Neural cell (in vitro differentiated cells): ENCODE measurements around the gene CTTNBP2NL. TPM values are rescaled to one million over a fixed set of nuclear protein-coding genes. Genes with fewer than 3 reads are reported as not detected.

Experiments
- H2AFZ ChIP-seq: fragments of 200-600, 300-800 bp; sonication (generic), shearing (Covaris generic); 2 replicates; pipeline ENCODE4 v1.6.0; 2014; ENCODE audit warnings: low read depth, mild to moderate bottlenecking, antibody characterized with exemption, low read length, moderate library complexity
- H3F3A ChIP-seq: fragments of 200-600 bp; shearing (Covaris generic); 2 replicates; pipeline ENCODE4 v1.6.1; 2016; ENCODE audit warnings: mild to moderate bottlenecking, moderate library complexity, mixed read lengths, antibody characterized with exemption, low read length; ENCODE audit not compliant: insufficient read depth, poor library complexity, severe bottlenecking
- H3K27ac ChIP-seq: fragments of 200-600, 300-800 bp; sonication (generic), shearing (Covaris generic); 2 replicates; pipeline ENCODE4 v1.5.1; 2014; ENCODE audit warnings: mild to moderate bottlenecking, low read length, moderate library complexity
- H3K27me3 ChIP-seq: fragments of 300-800, 200-600 bp; sonication (generic), shearing (Covaris generic); 2 replicates; pipeline ENCODE4 v1.6.0; 2014; ENCODE audit warnings: mild to moderate bottlenecking, low read depth, low read length, moderate library complexity; ENCODE audit not compliant: insufficient read depth
- H3K36me3 ChIP-seq: fragments of 300-800, 200-600 bp; sonication (generic), shearing (Covaris generic); 2 replicates; pipeline ENCODE4 v1.5.1; 2014; ENCODE audit warnings: mild to moderate bottlenecking, antibody characterized with exemption, low read length, moderate library complexity; ENCODE audit not compliant: insufficient read depth
- H3K4me2 ChIP-seq: fragments of 300-800, 200-600 bp; sonication (generic), shearing (Covaris generic); 2 replicates; pipeline ENCODE4 v1.6.0; 2014; ENCODE audit warnings: mild to moderate bottlenecking, low read length
- H3K4me3 ChIP-seq: fragments of 300-800, 200-600 bp; sonication (generic), shearing (Covaris generic); 2 replicates; pipeline ENCODE4 v1.5.1; 2014; ENCODE audit warnings: mild to moderate bottlenecking, low read length, moderate library complexity
- H3K79me2 ChIP-seq: fragments of 200-600 bp; shearing (Covaris generic); replicated peaks from 2 replicates; pipeline ENCODE4 v1.6.0; 2014; ENCODE audit warnings: mild to moderate bottlenecking, low read length, moderate library complexity; ENCODE audit not compliant: insufficient read depth
- H3K9ac ChIP-seq: fragments of 300-800, 200-600 bp; sonication (generic), shearing (Covaris generic); 2 replicates; pipeline ENCODE4 v1.6.1; 2016; ENCODE audit warnings: mild to moderate bottlenecking, low read length, mixed read lengths
- H3K9me2 ChIP-seq: fragments of 200-600 bp; shearing (Covaris generic); 2 replicates; pipeline ENCODE4 v1.6.1; 2016; ENCODE audit warnings: mild to moderate bottlenecking, low read length, mixed read lengths; ENCODE audit not compliant: insufficient read depth
- H3K9me3 ChIP-seq: fragments of 200-600, 300-800 bp; sonication (generic), shearing (Covaris generic); 2 replicates; pipeline ENCODE4 v1.6.1; 2016; ENCODE audit warnings: mild to moderate bottlenecking, mixed run types, low read length, moderate library complexity, mixed read lengths
- H4K20me1 ChIP-seq: fragments of 200-600 bp; shearing (Covaris generic); 2 replicates; pipeline ENCODE4 v1.6.1; 2016; ENCODE audit warnings: mild to moderate bottlenecking, mixed run types; ENCODE audit not compliant: insufficient read depth
- CTCF ChIP-seq: fragments of 450-650 bp; IDR thresholded peaks from 2 replicates; pipeline ENCODE4 v1.5.1; 2014; ENCODE audit warnings: antibody characterized with exemption, mild to moderate bottlenecking, moderate library complexity; ENCODE audit not compliant: poor library complexity, severe bottlenecking
- EP300 ChIP-seq: fragments of 450-650 bp; conservative IDR thresholded peaks from 2 replicates; pipeline ENCODE4 v1.6.1; 2014; ENCODE audit warnings: antibody characterized with exemption, mild to moderate bottlenecking, moderate library complexity; ENCODE audit not compliant: poor library complexity, severe bottlenecking
- EZH2 ChIP-seq: fragments of 200-600, 300-800 bp; shearing (Covaris generic), sonication (generic); IDR thresholded peaks from 2 replicates; pipeline ENCODE4 v1.6.1; 2014; ENCODE audit warnings: antibody characterized with exemption, low read length, borderline replicate concordance, mild to moderate bottlenecking; ENCODE audit not compliant: insufficient read depth, poor library complexity, severe bottlenecking
- MXI1 ChIP-seq: fragments of 450-650 bp; conservative IDR thresholded peaks from 2 replicates; pipeline ENCODE4 v1.6.1; 2014; ENCODE audit warnings: antibody characterized with exemption, mild to moderate bottlenecking; ENCODE audit not compliant: poor library complexity, severe bottlenecking
- POLR2AphosphoS5 ChIP-seq: IDR thresholded peaks from 2 replicates; pipeline ENCODE4 v1.6.1; 2012
- RAD21 ChIP-seq: fragments of 450-650 bp; conservative IDR thresholded peaks from 2 replicates; pipeline ENCODE4 v1.6.1; 2014; ENCODE audit warnings: antibody characterized with exemption, mild to moderate bottlenecking, moderate library complexity
- REST ChIP-seq: IDR thresholded peaks from 2 replicates; pipeline ENCODE4 v1.6.1; 2012; ENCODE audit warnings: borderline replicate concordance
- SMC3 ChIP-seq: fragments of 450-650 bp; conservative IDR thresholded peaks from 2 replicates; pipeline ENCODE4 v1.6.1; 2014; ENCODE audit warnings: antibody characterized with exemption, mild to moderate bottlenecking, moderate library complexity; ENCODE audit not compliant: poor library complexity
- TAF1 ChIP-seq: IDR thresholded peaks from 2 replicates; pipeline ENCODE4 v1.6.1; 2012; ENCODE audit warnings: low read depth
- polyA plus RNA-seq: library from polyadenylated mRNA; depleted of rRNA; stranded (reverse); fragments of >200 nt; gene quantifications from 2 replicates; pipeline ENCODE4 v1.2.3, GENCODE V29; 2014

CTTNBP2NL gene
- polyA plus RNA-seq, 1 donor from 2014 or later, result 11.8 TPM

- H3K4me3 ChIP-seq, result no peak overlapping the region
- no peaks in the 10 kb centered on the region for H4K20me1 ChIP-seq
- no peaks in the 10 kb centered on the region for H3K9me2 ChIP-seq
- H3F3A ChIP-seq, result no peaks in the 10 kb centered on the region
- H3K36me3 ChIP-seq, result no peaks in the 10 kb centered on the region
- no peak overlapping the region for H3K9ac ChIP-seq
- no peaks in the 10 kb centered on the region for H3K9me3 ChIP-seq
- no peaks in the 10 kb centered on the region for H3K27me3 ChIP-seq
- no peak overlapping the region for H2AFZ ChIP-seq
- H3K4me2 ChIP-seq, result no peak overlapping the region
- H3K27ac ChIP-seq, result no peak overlapping the region
- TF ChIP-seq TAF1, result no peak
- no peak for TF ChIP-seq EZH2
- TF ChIP-seq POLR2AphosphoS5, result no peak
- no peak for TF ChIP-seq CTCF
- no peak for TF ChIP-seq REST
- no peak for TF ChIP-seq SMC3
- TF ChIP-seq EP300, result no peak
- no peak for TF ChIP-seq RAD21
- TF ChIP-seq MXI1, result no peak
- no peaks in the 10 kb centered on the region for H3K79me2 ChIP-seq
Observed at GRCh38 chr1:112359961-112360767, 35.9 kb upstream of the CTTNBP2NL start.

GRCh38 chr1:112363636-112364035 lies 32.4 kb upstream of the CTTNBP2NL start:
- no peaks in the 10 kb centered on the region for H3K9me3 ChIP-seq
- H3K27me3 ChIP-seq, result no peaks in the 10 kb centered on the region
- no peak overlapping the region for H3K4me2 ChIP-seq
- H3F3A ChIP-seq, result no peaks in the 10 kb centered on the region
- TF ChIP-seq EZH2 (no peak), CTCF (no peak), SMC3 (no peak), REST (no peak), EP300 (no peak), POLR2AphosphoS5 (no peak), RAD21 (no peak), MXI1 (no peak), TAF1 (no peak)
- no peaks in the 10 kb centered on the region for H3K9me2 ChIP-seq
- H3K27ac ChIP-seq, result no peak overlapping the region
- no peaks in the 10 kb centered on the region for H3K36me3 ChIP-seq
- no peak overlapping the region for H3K9ac ChIP-seq
- H3K79me2 ChIP-seq, result no peaks in the 10 kb centered on the region
- H3K4me3 ChIP-seq, result no peak overlapping the region
- H4K20me1 ChIP-seq, result no peaks in the 10 kb centered on the region
- H2AFZ ChIP-seq, result no peak overlapping the region
